HepG2 (cell line): ENCODE measurements around the gene ZNF155. TPM values are rescaled to one million over a fixed set of nuclear protein-coding genes. Genes with fewer than 3 reads are reported as not detected.
A peak's percentile ranks its signal among the peaks of the same experiment; 100 is the strongest.

ENCODE experiments used
- ATAC-seq: fragments of 200-7000 bp; cut with Tn5 transposase; 3 replicates; pipeline ENCODE4 v1.9.1; 2020; ENCODE audit warnings: mild to moderate bottlenecking, moderate library complexity
- BruUV-seq: library from RNA; stranded (reverse); fragments of 400-500 nt; replicated peaks from 2 replicates; lab custom pipeline; 2021; lab: Mats Ljungman, UMichigan
- CTCF ChIA-PET: fragments of 300-600 bp; formaldehyde crosslinking; extraction: SDS; loops from one replicate; lab custom pipeline; 2021; ENCODE audit warnings: low total read pairs, inconsistent platforms, low intra/inter-chr PET ratio; lab: Yijun Ruan, JAX
- POLR2A ChIA-PET: fragments of 350-600 bp; sonication (Branson Sonifier 250); formaldehyde crosslinking; loops from one replicate; lab custom pipeline; 2020; ENCODE audit warnings: antibody characterized with exemption, inconsistent platforms; lab: Yijun Ruan, JAX
- DNase-seq: peaks from one replicate; pipeline ENCODE4 v3.0.0-alpha.2; 2015; ENCODE audit warnings: low spot score
- FAIRE-seq: peaks from 3 replicates; lab custom pipeline; 2011; peaks lifted over from hg19 to GRCh38; lab: Jason Lieb, UNC
- H2AFZ ChIP-seq: one replicate; pipeline ENCODE4 v1.6.1; 2011; ENCODE audit warnings: low read length, inconsistent platforms
- H3K27ac ChIP-seq: fragments of 300-600 bp; 3 replicates; pipeline ENCODE4 v1.8.0; 2011; ENCODE audit warnings: mixed run types, mild to moderate bottlenecking, mixed read lengths, low read length, inconsistent platforms; ENCODE audit not compliant: insufficient read depth; ENCODE audit errors: extremely low read length
- H3K27me3 ChIP-seq, 2 experiments: fragments of 200-600 bp in 1 of 2; 2 replicates in 1 of 2; 3 replicates in 1 of 2; pipeline versions ENCODE4 v1.6.0 to v1.8.0; 2011; ENCODE audit warnings: low read length in 2 of 2, mild to moderate bottlenecking in 2 of 2, moderate library complexity in 2 of 2, inconsistent platforms in 1 of 2; ENCODE audit not compliant: insufficient read depth in 2 of 2, control insufficient read depth in 1 of 2
- H3K36me3 ChIP-seq, 2 experiments: fragments of 200-600 bp in 1 of 2; replicated peaks in 1 of 2; 2 replicates in 1 of 2; 3 replicates in 1 of 2; pipeline versions ENCODE4 v1.5.1 to v1.8.0; 2011; ENCODE audit warnings: low read length in 2 of 2, inconsistent platforms in 1 of 2; ENCODE audit not compliant: insufficient read depth in 2 of 2, control insufficient read depth in 1 of 2
- H3K4me1 ChIP-seq: 2 replicates; pipeline ENCODE4 v1.5.1; 2012; ENCODE audit warnings: low read length, inconsistent platforms; ENCODE audit not compliant: insufficient read depth
- H3K4me2 ChIP-seq: 2 replicates; pipeline ENCODE4 v1.6.0; 2011; ENCODE audit warnings: low read depth, low read length, inconsistent platforms
- H3K4me3 ChIP-seq, 3 experiments: fragments of 200-600 bp in 1 of 3; sonication (generic), shearing (Covaris generic) in 1 of 3; replicated peaks in 1 of 3; 2 replicates each; pipeline ENCODE4 v1.5.1; 2011 to 2016; ENCODE audit warnings: low read length in 3 of 3, inconsistent platforms in 2 of 3, low read depth in 2 of 3, mild to moderate bottlenecking in 2 of 3, control low read depth in 1 of 3, mixed read lengths in 1 of 3; ENCODE audit not compliant: insufficient read depth in 1 of 3
- H3K79me2 ChIP-seq: one replicate; pipeline ENCODE4 v1.6.1; 2011; ENCODE audit warnings: low read length, inconsistent platforms; ENCODE audit not compliant: insufficient read depth
- H3K9ac ChIP-seq: 2 replicates; pipeline ENCODE4 v1.6.0; 2011; ENCODE audit warnings: mild to moderate bottlenecking, low read depth, low read length, inconsistent platforms; ENCODE audit not compliant: insufficient read depth
- H3K9me3 ChIP-seq: 2 replicates; pipeline ENCODE4 v1.5.1; 2012; ENCODE audit warnings: mild to moderate bottlenecking, low read length
- H4K20me1 ChIP-seq: 2 replicates; pipeline ENCODE4 v1.6.0; 2011; ENCODE audit warnings: inconsistent platforms, mild to moderate bottlenecking, low read length, moderate library complexity; ENCODE audit not compliant: insufficient read depth
- CEBPB ChIP-seq: IDR thresholded peaks from 2 replicates; pipeline ENCODE4 v1.6.1; 2011; ENCODE audit warnings: low read depth, low read length, improper control_type of control experiment, borderline replicate concordance
- IRF1 ChIP-seq: sonication (generic); formaldehyde crosslinking; IDR thresholded peaks from 2 replicates; pipeline ENCODE4 v1.4.0; 2020; ENCODE audit warnings: low read depth, mild to moderate bottlenecking, missing genetic modification reagents
- ISX ChIP-seq: sonication (generic); formaldehyde crosslinking; conservative IDR thresholded peaks from 2 replicates; pipeline ENCODE4 v1.5.0; 2020; ENCODE audit warnings: missing genetic modification reagents
- U2AF1 ChIP-seq: fragments of 200-400 bp; formaldehyde crosslinking; optimal IDR thresholded peaks from 2 replicates; pipeline ENCODE3; 2017; ENCODE audit warnings: mild to moderate bottlenecking, low read depth, low read length
- ZNF784 ChIP-seq: sonication (generic); formaldehyde crosslinking; IDR thresholded peaks from 2 replicates; pipeline ENCODE4 v1.5.1; 2020; ENCODE audit warnings: missing genetic modification reagents, mild to moderate bottlenecking, borderline replicate concordance
- WGBS: methylation state at CpG from one replicate; pipeline ENCODE4 v1.1.6; 2017; ENCODE audit warnings: low lambda C conversion rate; 5-methylcytosine and 5-hydroxymethylcytosine counted together
- in situ Hi-C: cut with HindIII; loops from 2 replicates; pipeline ENCODE4 v1.10.0; 2017; ENCODE audit warnings: low pct_unique_long_range_greater_than_20kb; ENCODE audit not compliant: extremely low pct_ligation_motif_present
- intact Hi-C: fragments of 100-400 bp; cut with micrococcal nuclease; formaldehyde crosslinking; loops from one replicate; pipeline ENCODE4 v1.10.0; 2022; ENCODE audit not compliant: unreplicated experiment
- polyA plus RNA-seq, 8 experiments: library from polyadenylated mRNA; depleted of rRNA in 3 of 8; stranded (reverse) in 7 of 8; unstranded in 1 of 8; fragments of >200 nt; fragmentation: Illumina TruSeq in 4 of 8; extraction: Trizol in 4 of 8; gene quantifications; 2 replicates each; pipeline versions ENCODE4 v1.2.1 to v1.2.3, GENCODE V29; 2011 to 2016; ENCODE audit warnings: low read depth in 4 of 8, missing spikeins in 1 of 8, mixed read lengths in 1 of 8; ENCODE audit not compliant: insufficient read depth in 1 of 8
- total RNA-seq, 5 experiments: library from RNA; depleted of rRNA; stranded (reverse); fragments of >200 nt; fragmentation: Illumina TruSeq; extraction: Trizol; gene quantifications; 2 replicates each; pipeline ENCODE4 v1.2.3, GENCODE V29; 2016; ENCODE audit warnings: low read depth in 1 of 5

Gene ZNF155
- total and polyA plus RNA-seq, 2 of the 13 experiments (the other 11 are each of a cell fraction or from before 2014, with no cell fraction given): 2.5 to 3.6 TPM

GRCh38 chr19:44003461-44004009 is 19.5 kb downstream of the ZNF155 start (continued):
- TF ChIP-seq ZNF784: peak; percentile 54; the same call in 1 of the 2 replicates
- TF ChIP-seq U2AF1: no peak
- TF ChIP-seq, all 625 proteins: peak for 6

GRCh38 chr19:44005973-44006372 is 22.0 kb downstream of the ZNF155 start:
- intact Hi-C loops: loop anchor here (10.0 kb wide), 2 partner anchors 69 to 109 kb away; partner anchors contain the start of genes ZNF225 and ZNF284
- 100% methylated on average over 1 of the region's 1 CpG for WGBS
- H3K4me2 ChIP-seq: no peak overlapping the region
- TF ChIP-seq IRF1 (CRISPR knock-in tag) (no peak), CEBPB (peak; percentile 85), ISX (no peak)
- TF ChIP-seq, all 625 proteins: peak for 1
- H3K4me1 ChIP-seq: peaks cover 6% of the 10 kb centered on the region
- no peaks in the 10 kb centered on the region for H3K9me3 ChIP-seq
- POLR2A ChIA-PET: no interaction called here
- H4K20me1 ChIP-seq: no peaks in the 10 kb centered on the region
- peaks cover 6 to 37% of the 10 kb centered on the region in 2 experiments for H3K36me3 ChIP-seq
- no peaks in the 10 kb centered on the region; a peak in 1 of 5 replicates for H3K27me3 ChIP-seq
- DNase-seq: no peak
- no peak overlapping the region for H2AFZ ChIP-seq
- no peak for FAIRE-seq
- H3K27ac ChIP-seq: no peak overlapping the region
- CTCF ChIA-PET: no interaction called here
- BruUV-seq: no TSS peak
- no peak overlapping the region for H3K4me3 ChIP-seq
- no peak overlapping the region for H3K9ac ChIP-seq
- ATAC-seq: no peak
- peaks cover 2% of the 10 kb centered on the region for H3K79me2 ChIP-seq
- in situ Hi-C loops: no loop called here
